ENCODE measurements around the gene CAD. TPM values are rescaled to one million over a fixed set of nuclear protein-coding genes. Genes with fewer than 3 reads are reported as not detected.

CAD gene
- total and polyA plus RNA-seq, 2 donors (not counting 1 experiment from before 2014, with no cell fraction given): 35.6 to 48.5 TPM

DNA sequence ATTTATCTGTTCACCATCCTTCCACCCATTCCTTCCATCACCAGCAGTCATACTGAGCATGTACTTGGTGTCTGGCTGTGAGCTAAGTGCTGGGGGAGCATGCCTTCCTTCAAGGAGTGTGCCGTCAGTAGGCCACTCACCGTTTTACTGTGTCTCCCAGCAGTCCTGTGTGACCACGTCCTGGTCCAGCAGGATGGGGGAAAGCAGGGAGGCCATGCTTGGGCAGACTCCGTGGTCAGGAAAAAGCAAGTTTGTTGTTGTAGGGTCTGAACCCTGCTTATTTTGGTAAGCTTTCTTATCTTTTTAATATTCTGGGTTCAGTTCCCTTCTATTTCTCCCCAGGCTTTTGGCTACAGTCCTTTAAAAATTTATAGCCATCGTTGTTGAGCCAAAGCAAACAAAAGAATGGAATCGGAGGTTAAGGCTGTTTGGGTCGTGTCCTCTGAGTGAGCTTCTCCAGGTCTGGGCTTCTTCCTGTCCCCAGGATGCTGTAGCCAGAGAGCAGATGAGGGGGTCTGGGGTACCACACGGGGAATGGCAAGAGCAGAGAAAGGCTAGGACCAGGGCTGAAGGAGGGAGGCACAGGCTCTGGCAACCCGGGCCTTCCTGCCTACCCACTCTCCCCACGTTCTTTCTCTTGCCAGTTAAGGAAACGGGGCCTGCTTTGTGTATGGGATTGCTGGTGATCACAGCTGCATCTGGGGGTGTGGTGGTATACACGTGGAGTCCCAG is 32.2 kb downstream of the CAD start:
- TF ChIP-seq, protein P1, sequence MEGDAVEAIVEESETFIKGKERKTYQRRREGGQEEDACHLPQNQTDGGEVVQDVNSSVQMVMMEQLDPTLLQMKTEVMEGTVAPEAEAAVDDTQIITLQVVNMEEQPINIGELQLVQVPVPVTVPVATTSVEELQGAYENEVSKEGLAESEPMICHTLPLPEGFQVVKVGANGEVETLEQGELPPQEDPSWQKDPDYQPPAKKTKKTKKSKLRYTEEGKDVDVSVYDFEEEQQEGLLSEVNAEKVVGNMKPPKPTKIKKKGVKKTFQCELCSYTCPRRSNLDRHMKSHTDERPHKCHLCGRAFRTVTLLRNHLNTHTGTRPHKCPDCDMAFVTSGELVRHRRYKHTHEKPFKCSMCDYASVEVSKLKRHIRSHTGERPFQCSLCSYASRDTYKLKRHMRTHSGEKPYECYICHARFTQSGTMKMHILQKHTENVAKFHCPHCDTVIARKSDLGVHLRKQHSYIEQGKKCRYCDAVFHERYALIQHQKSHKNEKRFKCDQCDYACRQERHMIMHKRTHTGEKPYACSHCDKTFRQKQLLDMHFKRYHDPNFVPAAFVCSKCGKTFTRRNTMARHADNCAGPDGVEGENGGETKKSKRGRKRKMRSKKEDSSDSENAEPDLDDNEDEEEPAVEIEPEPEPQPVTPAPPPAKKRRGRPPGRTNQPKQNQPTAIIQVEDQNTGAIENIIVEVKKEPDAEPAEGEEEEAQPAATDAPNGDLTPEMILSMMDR (IDR thresholded peaks at IDR 0.05): no peak
- no peak for TF ChIP-seq EZH2 (IDR thresholded peaks at IDR 0.05; ENCODE audit: borderline replicate concordance, insufficient read depth, low read depth, low read length, poor library complexity, severe bottlenecking)
- Mint-ChIP-seq H3K27ac (no peak overlapping the region), H3K9me3 (ENCODE audit: insufficient read depth) (no peaks in the 10 kb centered on the region), H3K27me3 (peaks cover 30% of the 10 kb centered on the region), H3K4me3 (no peak overlapping the region), H3K4me1 (no peaks in the 10 kb centered on the region)
- Histone ChIP-seq H3K27me3 (replicated peaks in 1 of 4; ENCODE audit: control extremely low read depth in 1 of 4, control insufficient read depth in 3 of 4, insufficient read depth in 4 of 4, low read length in 3 of 4) (peaks cover 0 to 23% (median 9%) of the 10 kb centered on the region in 4 experiments), H3K4me2 (replicated peaks; ENCODE audit: low read depth, low read length, poor library complexity, severe bottlenecking) (no peak overlapping the region), H3K9me3 (ENCODE audit: control extremely low read depth in 1 of 3, control insufficient read depth in 2 of 3, insufficient read depth in 1 of 3, low read length in 2 of 3) (peaks cover 0 to 4% (median 0%) of the 10 kb centered on the region in 3 donors), H3K9ac (ENCODE audit: low read length) (no peak overlapping the region), H3K4me3 (ENCODE audit: control extremely low read depth in 1 of 5, extremely low read depth in 1 of 5, insufficient read depth in 1 of 5, low read depth in 2 of 5, low read length in 4 of 5) (no peak overlapping the region), H3K4me1 (ENCODE audit: control insufficient read depth in 2 of 2, insufficient read depth in 2 of 2, low read length in 2 of 2) (peaks cover 0 to 5% of the 10 kb centered on the region in 2 donors), H3K79me2 (ENCODE audit: control insufficient read depth, insufficient read depth, low read length) (no peaks in the 10 kb centered on the region), H3K27ac (ENCODE audit: low read length in 2 of 2) (no peak overlapping the region), H4K20me1 (ENCODE audit: control insufficient read depth, insufficient read depth, low read length, poor library complexity, severe bottlenecking) (no peaks in the 10 kb centered on the region), H3K36me3 (replicated peaks in 1 of 2; ENCODE audit: control extremely low read depth in 1 of 2, control insufficient read depth in 1 of 2, extremely low read depth in 1 of 2, insufficient read depth in 2 of 2, low read length in 1 of 2) (no peaks in the 10 kb centered on the region), H2AFZ (ENCODE audit: insufficient read depth, low read depth, low read length, poor library complexity, severe bottlenecking) (no peak overlapping the region)
- DNase-seq (no peak), ATAC-seq (ENCODE audit: low read depth) (no peak)
- WGBS (ENCODE audit: insufficient coverage): 71% methylated on average over 4 of the region's 12 CpGs
- CTCF ChIA-PET: interaction anchor here (1.0 to 1.8 kb wide), 3 partner anchors 30 to 289 kb away, joined by 3 to 6 read pairs (median 6); no protein-coding TSS in a partner anchor
- POLR2A ChIA-PET: no interaction called here
- intact Hi-C loops (cut with micrococcal nuclease): no loop called here

All from B cell (primary cell).